GM18502 (cell line): ENCODE measurements around the gene OCA2.
"Not testable (repeated sequence)": the region's sequence is repeated elsewhere in the genome, so short reads cannot be mapped to it uniquely, and the experiment has no call there.

Experiments used
- ATAC-seq: cut with Tn5 transposase; IDR thresholded peaks from one replicate; pipeline ENCODE4 v1.9.1; 2021; ENCODE audit warnings: mild to moderate bottlenecking; ENCODE audit not compliant: unreplicated experiment, poor library complexity

OCA2 gene

GRCh38 chr15:28026764-28027713 lies 72.1 kb downstream of the OCA2 start:
- no peak for ATAC-seq

DNA sequence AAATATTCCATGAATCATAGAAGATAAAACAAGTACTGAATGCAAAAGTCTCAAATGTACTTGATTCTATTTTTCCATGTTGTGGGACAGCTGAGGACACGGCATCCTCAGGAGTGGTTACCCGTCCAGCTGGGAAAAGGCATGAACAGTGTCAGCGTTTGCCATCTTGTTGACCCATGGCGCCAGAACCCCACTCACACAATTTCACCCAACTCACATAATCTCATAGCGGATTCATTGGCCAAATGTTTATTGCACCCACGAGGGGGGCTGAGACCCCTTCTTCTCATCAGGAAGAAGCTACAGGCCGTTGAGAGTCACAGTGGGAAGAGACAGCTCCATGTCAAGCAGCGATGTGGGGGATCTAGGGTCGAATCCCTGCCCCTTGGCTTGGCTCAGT lies 72.9 kb downstream of the OCA2 start:
- ATAC-seq = no peak

DNA sequence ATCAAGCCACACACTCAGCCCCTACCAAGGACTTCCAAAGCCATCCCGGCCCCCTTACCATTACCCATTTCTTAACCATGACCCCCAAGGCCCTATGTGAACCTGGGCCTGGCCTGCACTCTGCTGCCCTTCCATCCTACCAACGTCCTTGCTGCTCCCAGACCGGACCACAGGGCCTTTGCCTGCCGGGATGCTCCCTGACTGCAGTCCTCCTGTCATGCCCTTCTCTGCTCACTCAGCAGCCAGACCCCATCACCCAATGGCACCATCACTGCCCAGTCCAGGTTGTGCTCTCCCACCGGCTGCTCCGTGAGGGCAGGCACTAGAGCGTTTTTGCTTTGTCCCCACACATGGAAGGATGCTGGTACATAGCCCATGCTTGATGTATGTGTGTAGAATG lies 73.7 kb downstream of the OCA2 start:
- no peak for ATAC-seq

- ATAC-seq = no peak
Observed at GRCh38 chr15:28024889-28025250, 74.2 kb downstream of the OCA2 start.

- no peak for ATAC-seq
Observed at GRCh38 chr15:28023933-28024888, 74.9 kb downstream of the OCA2 start.

GRCh38 chr15:28023422-28023821 lies 75.7 kb downstream of the OCA2 start:
- no peak for ATAC-seq

DNA sequence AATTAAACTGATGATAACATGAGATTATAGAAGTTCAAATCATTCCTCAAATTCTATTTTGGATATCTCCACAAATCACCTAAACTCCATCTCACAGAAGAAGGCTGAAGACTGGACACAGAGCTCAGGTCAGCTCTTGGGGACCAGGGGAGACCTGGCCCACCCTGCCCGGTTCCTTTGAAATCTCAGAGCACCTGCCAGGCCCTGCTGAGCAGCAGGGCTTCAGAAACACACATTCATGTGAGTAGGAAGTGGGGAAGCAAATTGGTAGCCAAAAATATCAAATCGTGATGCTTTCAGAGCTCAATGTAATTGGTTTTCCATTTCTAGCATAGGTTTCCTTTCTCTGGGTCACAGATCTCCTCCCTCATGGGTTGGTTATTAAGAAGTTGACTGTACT lies 76.2 kb downstream of the OCA2 start:
- ATAC-seq = no peak

DNA sequence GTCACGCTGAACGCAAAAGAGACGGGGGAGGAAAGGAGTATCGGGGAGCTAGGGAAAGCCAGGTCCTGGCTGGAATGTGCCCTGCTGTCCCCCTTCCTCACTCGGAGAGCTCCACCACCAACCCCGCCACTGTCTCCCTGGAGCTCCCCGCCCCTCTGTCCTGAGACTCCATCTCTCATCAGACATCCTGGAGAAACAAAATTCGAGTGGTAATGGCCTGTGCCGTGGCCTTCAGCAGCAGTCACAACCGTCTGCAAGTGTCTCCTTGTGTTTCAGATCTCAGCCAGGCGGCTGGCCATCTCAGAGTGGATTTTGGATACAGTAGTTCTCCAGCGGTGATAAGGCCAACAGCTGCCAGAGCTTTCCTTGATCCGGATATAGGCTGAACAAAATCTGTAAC lies 76.9 kb downstream of the OCA2 start:
- no peak for ATAC-seq

GRCh38 chr15:28021281-28022039 lies 77.7 kb downstream of the OCA2 start:
- no peak for ATAC-seq

GRCh38 chr15:28020644-28021043 lies 78.5 kb downstream of the OCA2 start:
- no peak for ATAC-seq

DNA sequence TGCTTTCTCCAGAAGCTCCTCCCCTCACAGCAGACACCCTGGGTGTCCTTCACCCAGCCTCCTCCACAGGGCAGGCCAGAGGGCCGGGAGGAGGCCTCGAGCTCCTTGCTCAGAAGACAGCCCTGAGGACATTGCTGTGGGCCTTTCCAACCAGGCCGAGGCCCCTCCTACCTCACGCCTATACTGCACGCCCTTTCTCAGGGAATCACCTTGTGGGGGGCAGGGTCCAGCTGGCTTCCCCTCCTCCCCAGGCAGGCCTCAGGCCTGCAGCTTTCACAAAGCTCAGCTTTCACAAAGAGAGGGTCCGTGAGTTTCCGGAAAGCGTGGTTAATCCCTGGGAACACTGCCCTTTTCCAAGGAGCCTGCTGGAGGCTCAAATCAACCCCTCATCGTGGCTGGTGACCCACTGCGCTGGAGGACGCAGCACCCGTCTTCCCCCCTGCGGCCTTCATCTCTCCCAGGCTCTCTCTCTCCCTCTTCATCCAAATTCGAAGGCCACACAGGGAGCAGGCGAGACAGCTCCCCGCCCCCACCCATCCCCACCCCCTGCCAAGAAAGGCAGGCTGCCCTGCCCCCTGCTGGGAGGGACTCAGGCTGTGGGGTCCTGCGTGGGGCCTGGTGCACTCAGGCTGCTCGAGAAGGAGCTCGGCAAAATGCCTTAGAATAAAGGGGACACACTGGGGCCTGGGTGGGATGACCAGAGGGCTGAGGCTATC lies 79.4 kb downstream of the OCA2 start:
- ATAC-seq = no peak

GRCh38 chr15:28018291-28019044 lies 80.6 kb downstream of the OCA2 start:
- ATAC-seq = no peak

GRCh38 chr15:28017423-28017924 lies 81.6 kb downstream of the OCA2 start:
- ATAC-seq = no peak

- no peak for ATAC-seq
Observed at GRCh38 chr15:28015855-28016254, 83.3 kb downstream of the OCA2 start.

DNA sequence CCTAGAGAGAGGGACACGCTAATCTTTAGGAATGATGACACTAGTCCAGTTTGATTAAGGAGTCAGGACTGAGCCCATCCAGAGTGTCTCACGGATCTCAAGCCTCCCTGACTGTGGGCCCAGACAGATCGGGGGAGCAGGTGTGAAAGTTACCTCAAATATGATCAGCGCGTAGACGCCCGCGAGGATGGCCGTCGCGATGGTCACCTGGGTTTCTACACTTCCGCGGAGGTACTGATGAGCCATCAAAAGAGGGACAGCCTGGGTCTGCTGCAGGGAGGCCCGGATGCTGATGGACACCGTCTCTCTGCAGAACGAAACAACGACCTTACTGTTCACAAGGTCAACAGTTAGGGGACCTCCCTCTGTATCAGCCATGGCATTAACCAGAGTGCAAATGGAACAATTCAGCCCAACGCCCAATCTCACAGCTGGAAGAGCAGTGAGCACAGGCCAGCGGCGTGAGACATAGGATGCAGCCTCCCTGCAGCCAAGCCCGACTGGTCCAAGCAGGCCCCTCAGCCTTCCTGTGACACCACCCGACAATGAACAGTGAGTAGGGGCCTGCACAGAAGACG lies 84.4 kb downstream of the OCA2 start:
- no peak for ATAC-seq

- ATAC-seq = no peak
Observed at GRCh38 chr15:28013976-28014375, 85.1 kb downstream of the OCA2 start.

GRCh38 chr15:28013480-28013879 lies 85.6 kb downstream of the OCA2 start:
- ATAC-seq = no peak

DNA sequence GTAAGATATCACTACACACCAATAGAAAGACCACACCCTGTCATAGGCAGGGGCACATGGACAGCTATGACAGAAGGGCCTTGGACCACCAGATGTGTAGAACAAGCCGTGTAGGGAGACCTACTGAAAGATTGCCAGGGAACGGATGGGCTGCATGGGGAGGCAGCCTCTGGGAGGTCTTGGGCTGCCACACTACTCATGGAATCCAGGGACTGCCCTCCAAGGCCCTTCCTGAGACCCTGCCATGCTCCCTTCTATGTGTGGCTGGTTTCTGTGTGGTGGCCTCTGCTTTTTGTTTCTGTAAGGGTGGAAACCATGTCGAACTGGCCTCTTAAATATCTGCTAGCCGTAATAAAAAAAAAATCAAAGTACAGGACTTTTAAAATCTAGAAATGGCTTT lies 86.9 kb downstream of the OCA2 start:
- ATAC-seq = no peak

DNA sequence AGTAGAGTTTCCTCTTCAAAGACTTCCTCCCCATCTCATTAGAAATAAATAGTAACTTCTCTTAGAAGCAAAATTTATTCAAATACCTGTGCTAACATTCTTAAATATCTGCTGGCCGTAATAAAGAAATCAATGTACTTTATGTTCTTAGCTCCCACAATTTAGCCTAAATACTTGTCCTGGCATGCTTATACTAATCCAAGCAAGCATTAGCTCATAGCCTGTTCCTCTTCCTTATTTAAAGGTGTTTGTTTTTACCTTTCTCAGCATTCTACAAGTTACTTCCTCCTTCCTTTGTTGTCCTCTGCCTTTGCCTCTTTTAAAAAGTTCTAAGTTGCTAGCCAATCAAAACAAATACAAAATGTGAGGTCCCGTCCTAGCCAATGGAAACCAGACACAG lies 90.9 kb downstream of the OCA2 start:
- not testable (repeated sequence) for ATAC-seq
